Right lobe of liver (tissue), 4 donors: ENCODE measurements around the gene COL21A1.

Experiments used
- CTCF ChIP-seq, 4 donors: fragments of 200-600 bp in 3 of 4; fragments of 450-650 bp in 1 of 4; IDR thresholded peaks; one replicate each; pipeline versions ENCODE4 v1.5.1 to v1.8.0; 2016 to 2022; ENCODE audit warnings: antibody characterized with exemption in 4 of 4, mild to moderate bottlenecking in 2 of 4
- POLR2A ChIP-seq: fragments of 450-650 bp; IDR thresholded peaks from one replicate; pipeline ENCODE4 v1.6.1; 2017; ENCODE audit warnings: antibody characterized with exemption, mild to moderate bottlenecking
- donor health status: DM: no; HTN: no; CAD: no.
- donor health status: DM: no; HTN: no; CAD: no.
- donor health status: DM: no; HTN: yes; CAD: no.

GRCh38 chr6:56023829-56024228, 223.6 kb downstream of the COL21A1 start:
- TF ChIP-seq CTCF (IDR thresholded peaks at IDR 0.05) (no peak), POLR2A (no peak)
